HG03139 (cell line): ENCODE data around the gene TMEM26.

Experiments used
- ATAC-seq: cut with Tn5 transposase; IDR thresholded peaks from one replicate; pipeline ENCODE4 v1.9.1; 2021; ENCODE audit not compliant: unreplicated experiment

TMEM26 gene

GRCh38 chr10:61452655-61453641, at the start of gene TMEM26:
Gene TMEM26 (minus strand): TSS chr10:61453381. CDS start chr10:61453081, 300 bp downstream.
- no peak for ATAC-seq

- ATAC-seq: no peak
Observed at GRCh38 chr10:61500460-61500859, 47.3 kb upstream of the TMEM26 start.

- ATAC-seq: no peak
Observed at GRCh38 chr10:61492364-61492995, 39.3 kb upstream of the TMEM26 start.

DNA sequence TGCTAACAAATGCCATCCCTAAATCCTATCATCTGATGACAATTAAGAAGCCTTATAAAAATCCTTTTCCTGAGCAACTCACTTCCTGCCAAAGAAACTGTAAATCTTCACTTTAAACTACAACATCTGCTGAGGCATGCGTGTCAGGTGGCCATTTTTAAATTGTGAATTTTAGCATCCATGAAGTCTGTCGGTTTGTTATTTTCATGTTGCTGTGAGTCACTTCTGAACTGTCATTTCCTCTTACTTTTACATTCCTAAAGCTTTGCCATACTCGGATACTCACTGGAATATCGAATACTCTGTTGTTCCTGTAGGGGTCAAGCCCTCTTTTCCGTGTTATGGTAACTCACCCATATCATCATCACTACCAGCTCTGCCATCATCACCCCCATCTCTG, 34.3 kb upstream of the TMEM26 start:
- no peak for ATAC-seq

DNA sequence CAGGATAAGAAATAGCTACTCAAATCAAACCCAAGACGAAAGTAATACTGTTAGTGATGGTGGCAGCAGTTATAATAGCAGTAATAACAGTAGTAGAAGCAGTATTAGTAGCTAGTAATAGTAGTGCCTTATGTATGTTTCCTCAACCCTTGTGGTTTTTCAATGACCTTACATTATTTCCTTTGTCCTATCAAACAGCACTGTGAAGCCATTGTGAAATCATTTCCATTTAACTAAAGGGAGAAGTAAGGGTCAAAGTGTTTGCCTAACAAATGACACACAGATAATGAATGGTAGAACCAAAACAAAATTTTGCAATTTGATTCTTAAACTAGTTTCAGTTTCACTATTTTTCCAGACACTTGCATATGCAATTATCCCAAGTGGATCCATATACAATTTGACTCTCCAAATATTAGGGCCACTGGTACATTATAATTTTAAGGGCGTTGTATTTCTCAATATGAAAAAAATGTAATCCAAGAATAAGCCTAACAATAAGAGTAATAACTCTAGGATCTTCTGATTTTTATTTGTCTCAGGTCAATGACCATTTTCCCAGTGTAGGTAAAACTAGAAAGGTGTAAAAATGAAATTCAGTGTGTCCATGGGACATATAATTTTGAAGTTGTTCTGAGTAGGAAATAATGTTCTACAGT, 33.7 kb upstream of the TMEM26 start:
- ATAC-seq: no peak

DNA sequence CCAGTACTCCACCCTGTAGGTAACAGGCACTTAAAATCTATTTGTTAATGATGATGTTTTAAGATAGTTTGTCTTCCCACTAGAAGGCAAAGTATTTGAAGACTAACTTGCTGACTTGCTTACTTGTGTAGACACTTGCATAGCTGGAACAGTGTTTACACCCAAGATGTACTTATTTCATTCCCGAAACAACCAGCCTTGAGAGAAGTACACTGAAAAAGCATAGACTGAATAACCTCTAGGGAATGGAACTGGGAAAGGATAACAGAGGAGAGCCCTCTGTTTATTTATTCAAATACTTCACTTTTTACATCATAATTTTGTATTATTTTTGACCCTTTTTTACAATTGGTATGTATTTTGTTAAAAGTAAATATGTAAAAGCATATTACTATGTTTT, 33.1 kb upstream of the TMEM26 start:
- no peak for ATAC-seq

- no peak for ATAC-seq
Observed at GRCh38 chr10:61481597-61481996, 28.4 kb upstream of the TMEM26 start.

DNA sequence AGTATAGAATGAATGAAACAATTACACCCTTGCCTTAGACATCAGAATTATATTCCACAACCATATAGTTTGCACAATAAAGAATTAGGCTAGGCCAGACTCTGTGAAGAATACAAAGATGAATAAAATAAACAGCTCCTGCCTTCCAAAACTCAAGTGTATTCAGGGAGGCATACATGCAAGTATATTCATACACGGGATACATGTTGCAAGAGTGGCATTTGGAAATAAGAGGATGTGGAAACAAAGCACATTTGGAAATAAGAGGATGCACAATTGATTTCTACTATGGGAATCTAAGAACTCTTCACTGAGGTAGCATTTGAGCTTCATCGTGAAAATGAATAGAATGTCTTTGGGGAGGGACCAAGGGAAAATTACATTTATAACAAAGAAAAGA, 27.0 kb upstream of the TMEM26 start:
- no peak for ATAC-seq

DNA sequence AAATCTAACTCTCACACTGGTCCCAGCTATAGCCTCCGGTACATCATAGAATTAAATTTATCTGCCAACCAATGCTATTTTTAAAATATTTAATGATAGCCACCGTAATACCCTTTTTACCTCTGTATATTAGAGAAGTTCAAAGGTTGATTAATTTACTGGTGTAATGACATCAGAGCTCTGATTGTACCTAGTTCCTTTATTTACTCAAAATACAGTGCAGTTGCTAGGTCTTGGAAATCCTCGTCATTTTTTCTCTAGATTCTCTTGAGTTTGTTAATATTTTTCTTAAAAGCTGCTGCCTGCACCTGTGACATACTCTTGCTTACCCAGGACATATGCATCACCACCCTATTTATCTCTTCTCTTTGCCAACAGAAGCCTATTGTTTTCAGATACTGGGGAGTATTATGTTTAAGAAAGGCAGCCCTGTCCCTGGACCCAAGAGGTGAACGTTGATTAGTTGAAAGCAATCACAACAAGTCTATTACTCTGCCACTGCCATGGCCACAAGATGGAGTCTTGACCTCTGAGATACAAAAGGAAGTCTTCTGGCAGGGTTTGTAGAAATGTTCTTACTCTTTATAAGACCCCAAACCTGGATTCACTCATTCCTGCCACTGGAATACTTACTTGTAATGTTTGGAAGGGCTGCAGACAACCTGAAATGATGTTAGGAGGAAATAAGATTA, 25.6 kb upstream of the TMEM26 start:
- no peak for ATAC-seq

- ATAC-seq: no peak
Observed at GRCh38 chr10:61477451-61477850, 24.3 kb upstream of the TMEM26 start.

DNA sequence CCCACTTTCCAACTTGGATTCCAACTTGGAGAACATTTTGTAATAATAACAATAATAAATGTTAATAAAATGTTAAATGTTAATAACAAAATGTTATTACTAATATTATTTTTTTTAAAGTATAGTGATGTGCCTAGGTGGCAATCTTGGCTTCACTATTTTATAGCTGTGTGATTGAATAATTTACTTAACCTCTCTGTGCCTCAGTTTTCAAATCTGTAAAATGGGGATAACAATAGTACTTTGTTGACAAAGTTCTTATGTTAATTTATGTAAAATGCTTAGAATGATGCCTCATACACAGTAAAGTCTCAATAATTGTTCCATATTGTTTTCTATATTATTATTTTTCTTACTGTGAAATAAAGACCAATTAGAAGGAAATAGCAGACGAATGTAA, 23.3 kb upstream of the TMEM26 start:
- no peak for ATAC-seq

DNA sequence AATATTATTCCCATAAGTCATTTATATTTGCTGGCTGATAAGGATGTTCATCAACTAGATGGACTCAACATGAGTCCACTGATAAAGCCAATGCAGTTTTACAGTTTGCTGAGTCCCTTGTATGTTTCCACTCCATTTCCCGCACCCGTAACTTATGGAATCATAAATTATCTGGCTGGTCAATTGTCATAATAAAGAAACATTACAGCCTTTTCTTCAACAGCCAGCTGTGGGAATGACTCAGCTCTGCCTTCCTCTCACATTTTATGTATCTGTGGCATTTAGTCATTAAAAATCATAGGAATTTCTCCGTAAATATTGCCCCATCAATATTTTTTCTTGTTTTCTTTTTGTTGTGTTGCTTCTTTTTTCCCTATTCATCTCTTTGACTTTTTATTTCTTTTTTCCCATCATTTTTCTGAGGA, 22.3 kb upstream of the TMEM26 start:
- no peak for ATAC-seq

DNA sequence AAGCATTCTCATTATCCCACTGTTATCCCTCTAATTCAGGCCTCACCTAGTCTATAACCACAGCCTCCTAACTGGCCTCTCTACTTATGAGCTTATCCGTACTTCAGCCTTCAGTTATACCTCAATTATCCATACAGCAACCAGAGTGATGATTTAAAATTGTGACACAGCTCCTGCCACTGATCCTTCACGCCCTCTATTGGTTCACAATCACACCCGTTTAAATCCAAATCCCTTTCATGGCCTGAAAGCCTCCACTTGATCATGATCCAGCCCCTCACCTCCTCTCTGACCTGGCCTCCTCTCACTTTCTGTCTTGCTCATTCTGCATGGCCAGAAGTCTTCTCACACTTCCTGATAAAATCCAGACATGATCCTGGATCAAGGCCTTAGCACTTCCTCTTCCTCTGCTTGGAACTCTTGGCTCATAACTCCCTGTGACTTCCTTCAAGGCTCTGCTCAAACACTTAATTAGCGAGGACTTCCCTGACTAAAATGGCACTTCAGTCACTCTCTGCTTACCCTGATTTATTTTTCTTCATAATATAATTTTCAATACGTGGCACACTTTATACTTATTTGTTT, 19.0 kb upstream of the TMEM26 start:
- ATAC-seq: no peak

DNA sequence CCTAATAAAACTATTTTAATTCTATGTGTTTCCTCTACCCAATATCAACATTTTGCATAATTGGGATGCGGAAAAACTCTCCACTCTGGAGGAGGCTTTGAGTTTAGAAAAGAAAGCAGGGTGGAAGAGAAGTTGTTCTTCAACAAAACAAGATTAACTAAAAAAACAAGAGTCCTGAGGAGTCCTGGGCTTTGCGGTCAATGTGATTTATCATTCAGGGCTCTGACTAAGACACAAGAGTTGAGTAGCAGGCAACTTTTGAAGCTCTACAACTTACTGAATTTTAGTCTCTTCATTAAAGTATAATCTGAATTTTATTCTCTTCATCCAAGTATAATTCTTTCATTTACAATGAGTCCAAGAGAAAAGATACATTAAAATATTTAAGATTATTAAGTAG, 18.3 kb upstream of the TMEM26 start:
- no peak for ATAC-seq

DNA sequence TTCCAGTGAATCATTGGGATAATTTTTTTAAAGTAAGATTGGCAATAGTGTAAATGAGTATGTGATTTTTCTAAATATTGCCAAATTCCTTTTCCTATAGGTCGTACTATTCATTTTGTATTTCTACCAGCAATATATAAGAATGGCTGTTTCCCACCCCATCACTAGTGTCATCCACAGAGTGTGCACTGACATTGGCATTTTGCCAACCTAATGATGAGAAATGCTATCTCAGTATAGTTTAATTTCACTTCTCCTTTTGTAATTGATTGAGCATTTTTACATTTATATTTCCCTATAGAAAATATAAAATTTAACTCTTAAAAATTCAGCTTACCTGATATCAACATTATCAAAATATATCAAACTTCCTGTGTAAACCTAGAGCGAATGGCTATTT, 17.6 kb upstream of the TMEM26 start:
- no peak for ATAC-seq

GRCh38 chr10:61465901-61466632, 12.9 kb upstream of the TMEM26 start:
- no peak for ATAC-seq

DNA sequence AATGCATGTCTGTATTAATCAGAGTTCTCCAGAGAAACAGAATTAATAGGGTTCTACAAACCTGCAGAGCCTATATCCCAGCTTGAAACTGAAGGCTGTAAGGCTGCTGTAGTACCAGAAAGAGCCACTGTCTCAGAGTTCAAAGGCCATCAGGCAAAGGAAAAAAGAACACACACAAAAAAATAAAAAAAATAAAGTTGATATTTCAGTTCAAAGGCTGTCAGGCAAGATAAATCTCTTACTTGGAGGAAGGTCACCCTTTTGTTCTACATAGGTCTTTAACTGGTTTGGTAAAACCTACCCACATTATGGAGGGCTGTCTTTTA, 12.0 kb upstream of the TMEM26 start:
- no peak for ATAC-seq

DNA sequence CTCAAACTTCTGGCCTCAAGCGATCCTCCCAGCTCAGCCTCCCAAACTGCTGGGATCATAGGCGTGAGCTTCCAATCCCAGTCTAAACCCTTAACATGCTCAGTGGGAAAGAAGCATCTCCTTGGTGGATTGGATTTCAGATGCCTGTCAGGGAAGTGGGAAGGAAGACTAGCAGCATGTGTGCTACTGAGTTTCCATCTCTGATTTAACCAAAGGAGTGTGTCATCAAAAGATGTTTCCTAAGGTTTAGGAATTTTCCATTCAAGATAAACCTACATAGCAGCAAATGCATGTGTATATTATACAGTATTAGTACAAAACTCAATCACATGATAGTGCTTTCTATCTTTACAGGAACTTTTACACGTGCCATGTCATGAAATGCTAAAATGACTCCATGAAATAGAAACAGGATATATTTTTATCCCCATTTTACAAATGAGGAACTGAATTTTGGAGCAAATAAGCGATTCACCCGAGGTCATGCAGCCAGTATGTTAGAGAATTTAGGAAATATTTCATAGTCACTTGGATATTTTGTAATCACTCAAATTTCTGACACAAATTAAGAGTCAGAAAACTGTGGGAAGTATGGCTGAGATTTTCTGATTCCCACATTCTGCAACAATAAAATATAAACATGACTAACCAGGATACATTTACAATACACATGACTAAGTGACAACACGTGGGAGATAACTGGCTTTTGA, 11.4 kb upstream of the TMEM26 start:
- no peak for ATAC-seq

- ATAC-seq: no peak
Observed at GRCh38 chr10:61463035-61463909, 10.1 kb upstream of the TMEM26 start.
